Glutamatergic neuron (in vitro differentiated cells): ENCODE results near the gene TUBB1. TPM values are rescaled to one million over a fixed set of nuclear protein-coding genes. Genes with fewer than 3 reads are reported as not detected.
A peak's percentile ranks its signal among the peaks of the same experiment; 100 is the strongest.

ENCODE experiments used
- DNase-seq: peaks from one replicate; pipeline ENCODE4 v3.0.0; 2022
- H3K27ac Mint-ChIP-seq: one replicate; pipeline ENCODE4 v1.8.0; 2020; ENCODE audit warnings: mild to moderate bottlenecking, mixed read lengths, inconsistent platforms; ENCODE audit not compliant: unreplicated experiment
- H3K27me3 Mint-ChIP-seq: one replicate; pipeline ENCODE4 v1.8.0; 2020; ENCODE audit warnings: mild to moderate bottlenecking, moderate library complexity, mixed read lengths, inconsistent platforms; ENCODE audit not compliant: unreplicated experiment
- H3K36me3 Mint-ChIP-seq: one replicate; pipeline ENCODE4 v1.8.0; 2020; ENCODE audit warnings: mild to moderate bottlenecking, mixed read lengths, inconsistent platforms; ENCODE audit not compliant: unreplicated experiment
- H3K4me1 Mint-ChIP-seq: one replicate; pipeline ENCODE4 v1.8.0; 2020; ENCODE audit warnings: mild to moderate bottlenecking, low read depth, mixed read lengths, inconsistent platforms; ENCODE audit not compliant: unreplicated experiment
- H3K4me3 Mint-ChIP-seq: one replicate; pipeline ENCODE4 v1.8.0; 2020; ENCODE audit warnings: mild to moderate bottlenecking, mixed read lengths, inconsistent platforms; ENCODE audit not compliant: unreplicated experiment
- H3K9me3 Mint-ChIP-seq: one replicate; pipeline ENCODE4 v1.8.0; 2020; ENCODE audit warnings: mild to moderate bottlenecking, moderate library complexity, mixed read lengths, inconsistent platforms; ENCODE audit not compliant: unreplicated experiment
- CTCF ChIP-seq: fragments of 200-600 bp; sonication (generic); IDR thresholded peaks from one replicate; pipeline ENCODE4 v1.5.0; 2021; ENCODE audit not compliant: partially characterized antibody, unreplicated experiment
- total RNA-seq: library from RNA; stranded (reverse); fragmentation: NEBNext Ultra II Directional; extraction: Animal tissue kit (Norgen Biotek cat#: 25700); gene quantifications from one replicate; pipeline ENCODE4 v1.2.1, GENCODE V29; 2021; ENCODE audit not compliant: unreplicated experiment

The TUBB1 gene
- total RNA-seq, 1 donor from 2014 or later = not detected

- DNase-seq = no peak
- Mint-ChIP-seq H3K27me3 (peaks cover 5% of the 10 kb centered on the region), H3K4me3 (no peak overlapping the region), H3K36me3 (no peaks in the 10 kb centered on the region), H3K27ac (no peak overlapping the region), H3K4me1 (peaks cover 30% of the 10 kb centered on the region), H3K9me3 (peaks cover 1% of the 10 kb centered on the region)
- TF ChIP-seq CTCF = no peak
Observed at GRCh38 chr20:58985656-58986055, 33.6 kb upstream of the TUBB1 start.

- TF ChIP-seq CTCF = no peak
- H3K27ac Mint-ChIP-seq = no peak overlapping the region
- peaks cover 5% of the 10 kb centered on the region for H3K27me3 Mint-ChIP-seq
- no peaks in the 10 kb centered on the region for H3K36me3 Mint-ChIP-seq
- H3K9me3 Mint-ChIP-seq = peaks cover 1% of the 10 kb centered on the region
- peaks cover 30% of the 10 kb centered on the region for H3K4me1 Mint-ChIP-seq
- no peak for DNase-seq
- no peak overlapping the region for H3K4me3 Mint-ChIP-seq
Observed at GRCh38 chr20:58986286-58986967, 32.8 kb upstream of the TUBB1 start.

GRCh38 chr20:58986968-58987517 is 32.2 kb upstream of the TUBB1 start:
- Mint-ChIP-seq H3K36me3 (no peaks in the 10 kb centered on the region), H3K4me1 (peaks cover 30% of the 10 kb centered on the region), H3K27ac (peak overlapping the region; percentile 71), H3K4me3 (no peak overlapping the region), H3K27me3 (peaks cover 5% of the 10 kb centered on the region), H3K9me3 (peaks cover 1% of the 10 kb centered on the region)
- no peak for DNase-seq
- TF ChIP-seq CTCF = no peak

GRCh38 chr20:58987790-58988564 is 31.3 kb upstream of the TUBB1 start:
- no peak for TF ChIP-seq CTCF
- H3K4me3 Mint-ChIP-seq = no peak overlapping the region
- no peaks in the 10 kb centered on the region for H3K36me3 Mint-ChIP-seq
- peaks cover 24% of the 10 kb centered on the region for H3K4me1 Mint-ChIP-seq
- H3K27ac Mint-ChIP-seq = no peak overlapping the region
- DNase-seq = no peak
- H3K9me3 Mint-ChIP-seq = peaks cover 1% of the 10 kb centered on the region
- peaks cover 2% of the 10 kb centered on the region for H3K27me3 Mint-ChIP-seq

- no peak for DNase-seq
- H3K9me3 Mint-ChIP-seq = peaks cover 1% of the 10 kb centered on the region
- H3K4me3 Mint-ChIP-seq = no peak overlapping the region
- peaks cover 2% of the 10 kb centered on the region for H3K27me3 Mint-ChIP-seq
- no peak overlapping the region for H3K27ac Mint-ChIP-seq
- no peak for TF ChIP-seq CTCF
- H3K4me1 Mint-ChIP-seq = peaks cover 24% of the 10 kb centered on the region
- no peaks in the 10 kb centered on the region for H3K36me3 Mint-ChIP-seq
Observed at GRCh38 chr20:58988565-58988882, 30.7 kb upstream of the TUBB1 start.
